ENCODE data around the gene ZFHX2. TPM values are rescaled to one million over a fixed set of nuclear protein-coding genes. Genes with fewer than 3 reads are reported as not detected.
A peak's percentile ranks its signal among the peaks of the same experiment; 100 is the strongest.
"Not testable (repeated sequence)": the region's sequence is repeated elsewhere in the genome, so short reads cannot be mapped to it uniquely, and the experiment has no call there.

ZFHX2 gene
- 5.2 TPM for polyA plus RNA-seq (2012; ENCODE audit: insufficient read depth, insufficient read length, low read depth)

DNA sequence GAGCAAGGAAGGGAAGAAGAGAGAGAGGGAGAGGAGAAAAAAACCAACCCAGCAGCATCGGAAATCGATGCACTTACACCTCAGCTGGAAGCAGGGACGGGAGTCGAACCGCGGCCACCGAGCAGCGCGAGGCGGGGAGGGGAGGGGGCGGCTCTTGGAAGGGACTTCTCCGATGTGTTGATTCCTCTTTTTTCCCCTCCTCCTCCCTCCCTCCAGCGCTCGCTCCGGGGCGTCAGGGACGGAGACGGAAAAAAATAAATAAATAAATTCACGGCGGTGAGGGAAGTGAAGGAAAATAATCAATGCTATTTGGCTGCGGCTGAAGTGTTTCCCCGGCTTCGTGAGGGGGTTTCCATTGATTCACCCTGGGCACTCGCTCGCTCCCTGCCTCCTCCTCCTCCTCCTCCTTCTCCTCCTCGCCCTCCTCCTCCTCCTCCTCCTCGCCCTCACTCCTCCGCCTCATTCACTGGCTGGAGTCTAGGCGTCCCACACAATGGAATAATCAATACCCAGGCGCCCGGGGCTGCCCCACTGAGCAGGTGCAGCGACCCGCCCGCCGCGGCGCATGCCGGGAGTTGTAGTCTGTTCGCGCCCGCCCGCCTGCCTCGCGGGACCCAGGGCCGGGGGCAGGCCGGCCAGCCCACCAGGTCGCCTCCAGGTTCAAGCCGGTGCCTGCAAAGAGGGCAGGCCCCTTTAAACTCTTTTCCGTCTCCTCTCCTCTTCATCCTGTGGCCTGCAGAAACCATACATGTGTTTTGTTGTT, at the start of gene ZFHX2:
Gene ZFHX2, minus strand, starts transcription at position 500 of the 763 bp plus-strand sequence. CDS start 16,440 bp downstream, outside the sequence.
- H3K4me1 ChIP-seq, result no peaks in the 10 kb centered on the region
- TF ChIP-seq, protein P1, sequence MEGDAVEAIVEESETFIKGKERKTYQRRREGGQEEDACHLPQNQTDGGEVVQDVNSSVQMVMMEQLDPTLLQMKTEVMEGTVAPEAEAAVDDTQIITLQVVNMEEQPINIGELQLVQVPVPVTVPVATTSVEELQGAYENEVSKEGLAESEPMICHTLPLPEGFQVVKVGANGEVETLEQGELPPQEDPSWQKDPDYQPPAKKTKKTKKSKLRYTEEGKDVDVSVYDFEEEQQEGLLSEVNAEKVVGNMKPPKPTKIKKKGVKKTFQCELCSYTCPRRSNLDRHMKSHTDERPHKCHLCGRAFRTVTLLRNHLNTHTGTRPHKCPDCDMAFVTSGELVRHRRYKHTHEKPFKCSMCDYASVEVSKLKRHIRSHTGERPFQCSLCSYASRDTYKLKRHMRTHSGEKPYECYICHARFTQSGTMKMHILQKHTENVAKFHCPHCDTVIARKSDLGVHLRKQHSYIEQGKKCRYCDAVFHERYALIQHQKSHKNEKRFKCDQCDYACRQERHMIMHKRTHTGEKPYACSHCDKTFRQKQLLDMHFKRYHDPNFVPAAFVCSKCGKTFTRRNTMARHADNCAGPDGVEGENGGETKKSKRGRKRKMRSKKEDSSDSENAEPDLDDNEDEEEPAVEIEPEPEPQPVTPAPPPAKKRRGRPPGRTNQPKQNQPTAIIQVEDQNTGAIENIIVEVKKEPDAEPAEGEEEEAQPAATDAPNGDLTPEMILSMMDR (IDR thresholded peaks at IDR 0.05; ENCODE audit: low read depth, low read length), result no peak
- peak within 1 kb of the TSS; percentile 94 for H3K4me3 ChIP-seq (ENCODE audit: low read depth, low read length)
- H3K9me3 ChIP-seq, result no peaks in the 10 kb centered on the region
- peak; percentile 89 for DNase-seq
- H3K27me3 ChIP-seq, result no peaks in the 10 kb centered on the region
- H3K36me3 ChIP-seq, result no peaks in the 10 kb centered on the region

DNA sequence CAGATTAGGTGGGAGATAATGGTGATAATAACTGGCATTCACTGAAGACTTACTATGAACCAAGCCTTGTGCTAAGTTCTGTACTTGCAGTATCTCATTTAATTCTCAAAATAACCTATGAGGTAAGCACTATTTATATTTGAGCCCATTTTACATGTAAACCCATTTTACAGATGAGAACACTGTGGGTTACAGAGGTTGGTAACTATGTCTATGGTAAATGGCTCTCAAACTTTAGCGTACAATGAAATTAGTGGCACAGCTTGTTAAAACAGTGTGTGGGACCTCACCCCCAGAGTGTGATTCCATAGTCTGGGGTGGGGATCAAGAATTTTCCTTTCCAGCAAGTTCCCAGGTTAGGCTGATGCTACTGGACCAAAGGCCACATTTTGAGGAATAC, 49.2 kb upstream of the ZFHX2 start:
- Histone ChIP-seq H3K4me1 (no peaks in the 10 kb centered on the region), H3K9me3 (no peaks in the 10 kb centered on the region), H3K36me3 (no peaks in the 10 kb centered on the region), H3K4me3 (ENCODE audit: low read depth, low read length) (no peak overlapping the region), H3K27me3 (no peaks in the 10 kb centered on the region)
- TF ChIP-seq, protein P1 (IDR thresholded peaks at IDR 0.05; ENCODE audit: low read depth, low read length), result no peak
- no peak for DNase-seq

DNA sequence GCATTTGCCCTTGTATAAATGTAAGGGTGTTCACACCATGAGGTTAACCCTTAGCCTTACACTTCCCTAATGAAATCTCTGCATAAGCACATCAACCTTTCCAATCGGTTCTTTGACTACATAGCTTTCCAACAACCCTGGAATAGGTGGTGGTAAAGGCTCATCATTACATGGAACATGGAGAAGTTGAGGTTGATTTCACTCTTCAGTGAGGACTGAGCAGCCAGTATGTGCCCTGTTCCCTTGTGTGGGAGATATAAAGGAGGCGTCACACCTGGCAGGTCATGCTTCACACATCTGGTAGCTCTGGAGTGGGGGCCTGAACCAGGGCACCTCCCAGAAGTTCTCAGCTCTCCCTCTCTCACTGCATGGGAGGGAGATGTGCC, 48.8 kb upstream of the ZFHX2 start:
- H3K9me3 ChIP-seq, result no peaks in the 10 kb centered on the region
- H3K36me3 ChIP-seq, result no peaks in the 10 kb centered on the region
- no peak overlapping the region for H3K4me3 ChIP-seq (ENCODE audit: low read depth, low read length)
- H3K27me3 ChIP-seq, result no peaks in the 10 kb centered on the region
- no peak for DNase-seq
- TF ChIP-seq, protein P1 (IDR thresholded peaks at IDR 0.05; ENCODE audit: low read depth, low read length), result no peak
- H3K4me1 ChIP-seq, result no peaks in the 10 kb centered on the region

DNA sequence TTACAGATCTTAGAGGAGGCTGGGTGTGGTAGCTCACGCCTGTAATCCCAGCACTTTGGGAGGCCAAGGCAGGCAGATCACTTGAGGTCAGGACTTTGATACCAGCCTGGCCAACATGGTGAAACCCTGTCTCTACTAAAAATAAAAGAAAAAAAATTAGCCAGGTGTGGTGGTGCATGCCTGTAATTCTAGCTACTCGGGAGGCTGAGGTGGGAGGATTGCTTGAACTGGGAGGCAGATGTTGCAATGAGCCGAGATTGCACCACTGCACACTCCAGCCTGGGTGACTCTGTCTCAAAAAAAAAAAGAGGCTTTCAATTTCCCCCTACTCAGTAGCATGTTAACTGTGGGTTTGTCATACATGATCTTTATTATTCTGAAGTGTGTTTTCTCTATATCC, 42.6 kb upstream of the ZFHX2 start:
- not testable (repeated sequence) for H3K9me3 ChIP-seq; DNase-seq; H3K36me3 ChIP-seq; H3K4me1 ChIP-seq; H3K4me3 ChIP-seq (ENCODE audit: low read depth, low read length); H3K27me3 ChIP-seq

DNA sequence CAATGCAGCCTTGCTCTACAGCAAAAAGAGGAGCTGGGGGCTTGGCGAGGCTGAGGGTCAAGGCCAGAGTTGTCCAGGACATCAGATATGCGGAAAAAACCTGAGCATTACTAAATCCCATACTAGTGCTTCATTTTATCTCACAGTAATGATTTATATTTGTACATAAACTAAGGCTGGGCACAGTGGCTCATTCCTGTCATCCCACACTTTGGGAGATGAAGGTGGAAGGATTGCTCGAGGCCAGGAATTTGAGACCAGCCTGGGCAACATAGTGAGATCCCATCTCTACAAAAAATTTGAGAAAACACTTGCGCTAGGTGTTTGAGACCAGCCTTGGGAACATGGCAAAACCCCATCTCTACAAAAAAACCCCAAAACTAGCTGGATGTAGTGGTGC, 38.6 kb upstream of the ZFHX2 start:
- Histone ChIP-seq H3K27me3 (no peaks in the 10 kb centered on the region), H3K4me3 (ENCODE audit: low read depth, low read length) (no peak overlapping the region), H3K36me3 (no peaks in the 10 kb centered on the region), H3K4me1 (peaks cover 5% of the 10 kb centered on the region), H3K9me3 (no peaks in the 10 kb centered on the region)
- no peak for DNase-seq
- TF ChIP-seq, protein P1 (IDR thresholded peaks at IDR 0.05; ENCODE audit: low read depth, low read length), result no peak

DNA sequence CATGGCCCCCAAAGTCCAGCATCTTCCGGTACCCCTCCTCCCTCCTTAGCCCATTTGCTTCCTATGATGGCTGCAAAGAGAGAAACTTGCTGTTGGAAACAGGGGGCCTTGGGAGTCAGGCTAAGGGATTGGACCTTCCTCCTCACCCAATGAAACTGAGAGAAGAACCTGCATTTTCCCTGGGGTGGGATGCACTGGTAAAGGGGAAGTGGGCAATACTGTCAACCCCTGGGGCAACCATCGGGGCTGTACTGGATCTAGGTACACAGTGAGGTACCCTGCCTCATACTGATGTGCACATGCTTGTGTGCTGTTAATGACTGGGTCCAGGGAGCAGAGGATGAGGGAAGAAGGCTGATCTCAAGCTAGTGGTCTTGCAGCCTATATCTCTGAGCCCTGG, 38.0 kb upstream of the ZFHX2 start:
- no peak for DNase-seq
- no peaks in the 10 kb centered on the region for H3K27me3 ChIP-seq
- H3K9me3 ChIP-seq, result no peaks in the 10 kb centered on the region
- no peak overlapping the region for H3K4me3 ChIP-seq (ENCODE audit: low read depth, low read length)
- H3K4me1 ChIP-seq, result peaks cover 5% of the 10 kb centered on the region
- TF ChIP-seq, protein P1 (IDR thresholded peaks at IDR 0.05; ENCODE audit: low read depth, low read length), result no peak
- H3K36me3 ChIP-seq, result no peaks in the 10 kb centered on the region
